ENCODE measurements around the gene NUDT17. TPM values are rescaled to one million over a fixed set of nuclear protein-coding genes. Genes with fewer than 3 reads are reported as not detected.
A peak's percentile ranks its signal among the peaks of the same experiment; 100 is the strongest.
"Not testable (repeated sequence)": the region's sequence is repeated elsewhere in the genome, so short reads cannot be mapped to it uniquely, and the experiment has no call there.

NUDT17 gene
- polyA plus RNA-seq, 1 donor from 2014 or later, result 5.4 TPM

DNA sequence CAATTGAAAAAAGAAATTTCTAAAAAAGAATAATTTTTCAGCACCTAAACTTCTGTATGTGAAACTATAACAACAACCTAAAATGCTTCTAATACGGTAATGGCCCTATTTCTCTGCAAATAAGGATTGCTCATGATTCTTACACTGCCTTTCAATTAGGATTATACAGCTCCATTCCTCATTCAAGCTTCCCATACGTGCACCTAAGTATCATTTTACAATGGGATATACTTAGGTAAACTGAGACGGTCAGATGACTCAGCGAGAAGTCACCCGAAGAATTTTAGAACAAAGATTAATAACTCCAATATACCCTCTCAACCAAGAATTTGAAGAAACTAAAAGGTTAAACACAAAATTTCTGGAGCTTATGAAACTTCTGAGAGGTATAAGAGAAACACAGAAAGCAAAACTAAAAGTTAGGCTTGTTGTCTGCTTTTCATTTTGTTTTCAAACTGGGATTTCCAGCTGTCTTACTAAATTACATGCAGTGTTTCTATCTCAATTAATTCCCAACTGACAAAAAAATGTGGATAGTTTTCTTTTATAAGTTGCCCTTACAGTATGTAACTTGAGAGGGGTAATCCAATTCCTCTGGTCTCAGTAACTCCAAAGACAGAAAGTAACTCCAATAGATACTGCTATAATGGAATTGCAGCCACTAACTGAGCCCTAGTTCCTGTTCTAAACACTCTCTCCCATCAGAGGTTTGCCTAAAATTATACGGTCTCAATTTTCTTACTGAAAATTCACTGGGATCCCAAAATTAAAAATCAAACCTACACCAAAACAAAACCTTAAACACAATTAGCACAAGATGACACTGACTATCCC, 32.2 kb upstream of the NUDT17 start:
- not testable (repeated sequence) for H4K20me1 ChIP-seq (ENCODE audit: insufficient read depth); H3K36me3 ChIP-seq (ENCODE audit: insufficient read depth, low read length); H2AFZ ChIP-seq (ENCODE audit: low read depth, low read length); H3F3A ChIP-seq (ENCODE audit: insufficient read depth, low read length, poor library complexity, severe bottlenecking); H3K4me3 ChIP-seq (ENCODE audit: low read length); H3K27me3 ChIP-seq (ENCODE audit: insufficient read depth, low read depth, low read length); H3K27ac ChIP-seq (ENCODE audit: low read length); H3K9ac ChIP-seq (ENCODE audit: low read length); H3K4me2 ChIP-seq (ENCODE audit: low read length); H3K9me3 ChIP-seq (ENCODE audit: low read length); H3K9me2 ChIP-seq (ENCODE audit: insufficient read depth, low read length); H3K79me2 ChIP-seq (replicated peaks; ENCODE audit: insufficient read depth, low read length)

DNA sequence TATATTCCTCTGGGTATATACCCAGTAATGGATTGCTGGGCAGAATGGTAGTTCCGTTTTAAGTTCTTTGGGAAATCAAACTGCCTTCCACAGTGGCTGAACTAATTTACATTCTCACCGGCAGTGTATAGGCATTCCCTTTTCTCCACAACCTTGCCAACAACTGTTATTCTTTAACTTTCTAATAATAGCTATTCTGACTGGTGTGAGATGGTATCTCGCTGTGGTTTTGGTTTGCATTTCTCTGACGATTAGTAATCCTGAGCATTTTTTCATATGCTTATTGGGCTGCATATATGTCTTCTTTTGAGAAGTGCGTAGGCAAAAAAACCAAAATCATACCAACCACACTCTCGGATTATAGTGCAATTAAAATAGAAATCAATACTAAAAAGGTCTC, 27.3 kb upstream of the NUDT17 start:
- H3K27ac ChIP-seq (ENCODE audit: low read length); H4K20me1 ChIP-seq (ENCODE audit: insufficient read depth); H2AFZ ChIP-seq (ENCODE audit: low read depth, low read length); H3K36me3 ChIP-seq (ENCODE audit: insufficient read depth, low read length); H3K9me2 ChIP-seq (ENCODE audit: insufficient read depth, low read length); H3K9ac ChIP-seq (ENCODE audit: low read length); H3K79me2 ChIP-seq (replicated peaks; ENCODE audit: insufficient read depth, low read length); H3K4me3 ChIP-seq (ENCODE audit: low read length); H3K4me2 ChIP-seq (ENCODE audit: low read length); H3F3A ChIP-seq (ENCODE audit: insufficient read depth, low read length, poor library complexity, severe bottlenecking); H3K27me3 ChIP-seq (ENCODE audit: insufficient read depth, low read depth, low read length); H3K9me3 ChIP-seq (ENCODE audit: low read length): not testable (repeated sequence)

DNA sequence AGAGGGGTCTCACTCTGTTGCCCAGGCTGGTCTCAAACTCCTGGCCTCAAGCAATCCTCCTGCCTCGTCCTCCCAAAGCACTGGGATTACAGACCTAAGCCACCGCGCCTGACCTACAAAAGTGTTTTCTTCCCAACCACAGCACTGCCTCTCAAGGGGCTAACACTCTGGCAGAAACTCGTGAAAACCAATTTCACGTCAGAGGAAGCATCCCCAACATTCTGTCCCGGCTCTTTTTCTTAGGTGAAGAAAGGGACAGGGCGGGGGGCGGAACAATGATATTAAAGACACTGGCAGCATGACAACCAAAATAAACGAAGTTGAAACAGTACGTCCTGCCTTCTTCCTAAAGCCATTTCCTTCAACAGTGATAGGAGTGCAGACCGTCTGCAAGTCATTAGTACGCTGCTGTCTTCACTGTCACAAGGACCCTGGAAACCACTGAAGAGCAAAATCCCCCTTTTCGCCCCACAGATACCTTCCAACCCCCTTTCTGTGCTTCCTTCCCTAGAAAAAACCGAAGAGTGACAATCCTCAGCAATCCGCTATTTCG, 22.6 kb upstream of the NUDT17 start:
- H3K9me3 ChIP-seq (ENCODE audit: low read length); H3K27me3 ChIP-seq (ENCODE audit: insufficient read depth, low read depth, low read length); H2AFZ ChIP-seq (ENCODE audit: low read depth, low read length); H3K4me2 ChIP-seq (ENCODE audit: low read length); H3K27ac ChIP-seq (ENCODE audit: low read length); H3K9ac ChIP-seq (ENCODE audit: low read length); H3K4me3 ChIP-seq (ENCODE audit: low read length); H3K36me3 ChIP-seq (ENCODE audit: insufficient read depth, low read length); H3K9me2 ChIP-seq (ENCODE audit: insufficient read depth, low read length); H3F3A ChIP-seq (ENCODE audit: insufficient read depth, low read length, poor library complexity, severe bottlenecking); H4K20me1 ChIP-seq (ENCODE audit: insufficient read depth): not testable (repeated sequence)
- H3K79me2 ChIP-seq (replicated peaks; ENCODE audit: insufficient read depth, low read length), result peaks cover 20% of the 10 kb centered on the region

DNA sequence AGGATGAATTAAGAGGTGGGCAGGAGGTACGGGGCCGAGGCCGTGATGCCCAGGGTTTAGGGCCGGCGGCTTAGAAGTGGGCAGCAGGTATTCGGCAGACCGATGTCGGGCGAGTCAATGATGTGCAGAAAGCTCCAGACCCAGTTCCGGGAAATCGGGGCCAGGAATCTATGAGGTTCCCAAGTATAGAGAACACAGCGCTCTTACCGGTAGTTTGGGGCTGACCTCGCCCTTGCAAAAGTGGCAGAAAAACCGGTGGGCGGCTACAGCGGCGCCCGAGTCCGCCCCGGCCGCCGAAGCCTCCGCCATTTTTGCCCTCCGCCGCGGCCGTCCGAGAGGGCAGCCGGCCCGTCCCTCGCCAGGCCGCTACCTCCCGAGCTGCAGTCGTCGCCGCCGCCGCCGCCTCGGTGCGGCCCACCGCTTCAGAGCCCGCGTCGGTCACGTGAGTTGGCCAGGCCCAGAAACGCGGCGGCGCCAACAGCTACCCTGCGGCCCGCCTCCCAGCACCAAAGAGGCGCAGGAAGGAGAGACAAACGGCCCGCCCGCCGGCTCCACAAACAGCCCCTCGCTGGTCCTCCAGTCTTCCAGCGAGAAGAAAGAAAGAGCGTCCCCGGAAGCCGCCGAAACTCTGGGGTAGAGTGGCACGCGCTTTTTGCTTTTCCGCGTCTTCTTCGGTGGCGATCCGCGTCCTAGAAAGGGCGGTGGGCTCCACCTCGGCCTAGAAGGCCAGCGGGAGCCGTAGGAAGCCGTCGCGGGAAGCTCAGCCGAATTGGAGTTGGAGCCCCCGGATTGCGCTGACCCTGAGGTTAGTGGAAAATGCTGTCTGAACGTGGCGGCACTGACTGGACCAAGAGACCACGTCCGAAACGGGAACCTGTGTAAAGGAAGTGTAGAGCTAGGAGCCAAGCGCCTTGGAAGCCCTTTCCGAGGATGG, 21.6 kb upstream of the NUDT17 start, which contains the start of the genes POLR3C and RNF115:
Gene POLR3C, plus strand, starts transcription at position 636 of the 934 bp plus-strand sequence. CDS start 1,577 bp downstream, outside the sequence.
Gene RNF115, minus strand, starts transcription at position 531 of the 934 bp plus-strand sequence. Its CDS starts 222 bp downstream, at position 309.
- H3K27me3 ChIP-seq (ENCODE audit: insufficient read depth, low read depth, low read length), result no peaks in the 10 kb centered on the region
- peak within 1 kb of the TSS; percentile 78 for H3K4me2 ChIP-seq (ENCODE audit: low read length)
- H3K9ac ChIP-seq (ENCODE audit: low read length), result peak within 1 kb of the TSS; percentile 83
- no peaks in the 10 kb centered on the region for H3K9me3 ChIP-seq (ENCODE audit: low read length)
- peaks cover 5% of the 10 kb centered on the region for H3K36me3 ChIP-seq (ENCODE audit: insufficient read depth, low read length)
- H3K27ac ChIP-seq (ENCODE audit: low read length), result peak within 1 kb of the TSS; percentile 81
- peak within 1 kb of the TSS; percentile 90 for H3K4me3 ChIP-seq (ENCODE audit: low read length)
- no peaks in the 10 kb centered on the region for H3F3A ChIP-seq (ENCODE audit: insufficient read depth, low read length, poor library complexity, severe bottlenecking)
- no peaks in the 10 kb centered on the region for H4K20me1 ChIP-seq (ENCODE audit: insufficient read depth)
- TF ChIP-seq EP300 (conservative IDR thresholded peaks at IDR 0.05; ENCODE audit: poor library complexity, severe bottlenecking), result peak; percentile 34
- TF ChIP-seq, protein P1, sequence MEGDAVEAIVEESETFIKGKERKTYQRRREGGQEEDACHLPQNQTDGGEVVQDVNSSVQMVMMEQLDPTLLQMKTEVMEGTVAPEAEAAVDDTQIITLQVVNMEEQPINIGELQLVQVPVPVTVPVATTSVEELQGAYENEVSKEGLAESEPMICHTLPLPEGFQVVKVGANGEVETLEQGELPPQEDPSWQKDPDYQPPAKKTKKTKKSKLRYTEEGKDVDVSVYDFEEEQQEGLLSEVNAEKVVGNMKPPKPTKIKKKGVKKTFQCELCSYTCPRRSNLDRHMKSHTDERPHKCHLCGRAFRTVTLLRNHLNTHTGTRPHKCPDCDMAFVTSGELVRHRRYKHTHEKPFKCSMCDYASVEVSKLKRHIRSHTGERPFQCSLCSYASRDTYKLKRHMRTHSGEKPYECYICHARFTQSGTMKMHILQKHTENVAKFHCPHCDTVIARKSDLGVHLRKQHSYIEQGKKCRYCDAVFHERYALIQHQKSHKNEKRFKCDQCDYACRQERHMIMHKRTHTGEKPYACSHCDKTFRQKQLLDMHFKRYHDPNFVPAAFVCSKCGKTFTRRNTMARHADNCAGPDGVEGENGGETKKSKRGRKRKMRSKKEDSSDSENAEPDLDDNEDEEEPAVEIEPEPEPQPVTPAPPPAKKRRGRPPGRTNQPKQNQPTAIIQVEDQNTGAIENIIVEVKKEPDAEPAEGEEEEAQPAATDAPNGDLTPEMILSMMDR (IDR thresholded peaks at IDR 0.05; ENCODE audit: poor library complexity, severe bottlenecking), result peak; percentile 35
- TF ChIP-seq RAD21 (conservative IDR thresholded peaks at IDR 0.05), result peak; percentile 25
- peak; percentile 63 for TF ChIP-seq POLR2AphosphoS5 (IDR thresholded peaks at IDR 0.05)
- TF ChIP-seq, protein P2, sequence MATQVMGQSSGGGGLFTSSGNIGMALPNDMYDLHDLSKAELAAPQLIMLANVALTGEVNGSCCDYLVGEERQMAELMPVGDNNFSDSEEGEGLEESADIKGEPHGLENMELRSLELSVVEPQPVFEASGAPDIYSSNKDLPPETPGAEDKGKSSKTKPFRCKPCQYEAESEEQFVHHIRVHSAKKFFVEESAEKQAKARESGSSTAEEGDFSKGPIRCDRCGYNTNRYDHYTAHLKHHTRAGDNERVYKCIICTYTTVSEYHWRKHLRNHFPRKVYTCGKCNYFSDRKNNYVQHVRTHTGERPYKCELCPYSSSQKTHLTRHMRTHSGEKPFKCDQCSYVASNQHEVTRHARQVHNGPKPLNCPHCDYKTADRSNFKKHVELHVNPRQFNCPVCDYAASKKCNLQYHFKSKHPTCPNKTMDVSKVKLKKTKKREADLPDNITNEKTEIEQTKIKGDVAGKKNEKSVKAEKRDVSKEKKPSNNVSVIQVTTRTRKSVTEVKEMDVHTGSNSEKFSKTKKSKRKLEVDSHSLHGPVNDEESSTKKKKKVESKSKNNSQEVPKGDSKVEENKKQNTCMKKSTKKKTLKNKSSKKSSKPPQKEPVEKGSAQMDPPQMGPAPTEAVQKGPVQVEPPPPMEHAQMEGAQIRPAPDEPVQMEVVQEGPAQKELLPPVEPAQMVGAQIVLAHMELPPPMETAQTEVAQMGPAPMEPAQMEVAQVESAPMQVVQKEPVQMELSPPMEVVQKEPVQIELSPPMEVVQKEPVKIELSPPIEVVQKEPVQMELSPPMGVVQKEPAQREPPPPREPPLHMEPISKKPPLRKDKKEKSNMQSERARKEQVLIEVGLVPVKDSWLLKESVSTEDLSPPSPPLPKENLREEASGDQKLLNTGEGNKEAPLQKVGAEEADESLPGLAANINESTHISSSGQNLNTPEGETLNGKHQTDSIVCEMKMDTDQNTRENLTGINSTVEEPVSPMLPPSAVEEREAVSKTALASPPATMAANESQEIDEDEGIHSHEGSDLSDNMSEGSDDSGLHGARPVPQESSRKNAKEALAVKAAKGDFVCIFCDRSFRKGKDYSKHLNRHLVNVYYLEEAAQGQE (IDR thresholded peaks at IDR 0.05; ENCODE audit: borderline replicate concordance), result peak; percentile 68
- no peak for TF ChIP-seq EZH2 (IDR thresholded peaks at IDR 0.05; ENCODE audit: borderline replicate concordance, insufficient read depth, low read length, poor library complexity, severe bottlenecking)
- peak; percentile 20 for TF ChIP-seq SMC3 (conservative IDR thresholded peaks at IDR 0.05; ENCODE audit: poor library complexity)
- peak; percentile 23 for TF ChIP-seq TAF1 (IDR thresholded peaks at IDR 0.05; ENCODE audit: low read depth)
- TF ChIP-seq MXI1 (conservative IDR thresholded peaks at IDR 0.05; ENCODE audit: poor library complexity, severe bottlenecking), result peak; percentile 93
- H3K79me2 ChIP-seq (replicated peaks; ENCODE audit: insufficient read depth, low read length), result peaks cover 20% of the 10 kb centered on the region
- no peaks in the 10 kb centered on the region for H3K9me2 ChIP-seq (ENCODE audit: insufficient read depth, low read length)
- peak within 1 kb of the TSS; percentile 85 for H2AFZ ChIP-seq (ENCODE audit: low read depth, low read length)

All from neural cell (in vitro differentiated cells).